ENCODE measurements around the gene ATP1A4. TPM values are rescaled to one million over a fixed set of nuclear protein-coding genes. Genes with fewer than 3 reads are reported as not detected.
A peak's percentile ranks its signal among the peaks of the same experiment; 100 is the strongest.

The ATP1A4 gene
- total and polyA plus RNA-seq, 9 of the 15 experiments (the other 6 are each of a cell fraction or from before 2014, with no cell fraction given): 0.07 TPM; not detected in 8

DNA sequence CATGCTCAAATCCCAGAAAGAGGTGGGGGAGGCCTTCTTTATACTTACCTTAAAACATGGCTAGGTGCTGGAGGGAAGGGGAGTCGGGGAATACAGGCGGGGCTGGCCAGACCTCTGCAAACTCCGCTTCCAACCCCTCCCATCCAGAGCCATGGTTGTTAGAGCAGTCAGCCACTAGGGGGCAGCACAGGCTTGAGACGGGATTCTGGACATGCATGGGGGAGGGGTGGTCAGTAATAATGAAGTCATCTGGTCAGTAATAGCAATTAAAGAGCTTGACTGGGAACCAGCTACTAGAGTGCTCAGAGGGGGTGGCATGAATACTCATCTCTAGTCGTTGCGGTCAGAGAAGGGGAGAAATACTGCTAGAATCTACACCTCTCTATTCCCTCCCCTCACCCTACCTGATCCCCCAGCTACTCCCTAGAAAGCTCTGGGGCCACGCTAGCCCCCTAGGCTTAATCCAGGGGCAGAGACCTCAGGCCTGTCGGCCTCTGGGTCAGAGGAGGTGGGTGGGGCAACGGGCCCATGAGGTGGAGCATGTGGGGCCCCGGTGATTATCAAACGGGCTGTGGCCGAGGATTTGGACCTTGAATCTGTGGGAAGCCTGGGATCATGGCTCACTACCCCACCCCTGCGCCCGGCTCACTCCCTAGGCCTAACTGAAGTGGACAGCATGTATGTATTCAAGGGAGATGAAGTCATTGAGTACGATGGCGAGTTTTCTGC, 41.9 kb downstream of the ATP1A4 start (continued):
- no peak for TF ChIP-seq RBM14 (IDR thresholded peaks at IDR 0.05; ENCODE audit: borderline replicate concordance, insufficient read depth, low read depth, low read length)
- no peak for TF ChIP-seq CAMTA2 (CRISPR knock-in tag; conservative IDR thresholded peaks at IDR 0.05)
- no peak for TF ChIP-seq NFIX (CRISPR knock-in tag; IDR thresholded peaks at IDR 0.05; ENCODE audit: low read depth)
- peak; percentile 33 to 92; a peak in 2 of 4 replicates for TF ChIP-seq MAZ (CRISPR knock-in tag; conservative IDR thresholded peaks at IDR 0.05 in 1 of 2, IDR thresholded peaks at IDR 0.05 in 1 of 2)
- no peak for TF ChIP-seq TSHZ1 (CRISPR knock-in tag; IDR thresholded peaks at IDR 0.05)
- TF ChIP-seq SMC3 (conservative IDR thresholded peaks at IDR 0.05; ENCODE audit: insufficient read depth, low read depth, low read length): peak; percentile 90
- TF ChIP-seq, protein P1, sequence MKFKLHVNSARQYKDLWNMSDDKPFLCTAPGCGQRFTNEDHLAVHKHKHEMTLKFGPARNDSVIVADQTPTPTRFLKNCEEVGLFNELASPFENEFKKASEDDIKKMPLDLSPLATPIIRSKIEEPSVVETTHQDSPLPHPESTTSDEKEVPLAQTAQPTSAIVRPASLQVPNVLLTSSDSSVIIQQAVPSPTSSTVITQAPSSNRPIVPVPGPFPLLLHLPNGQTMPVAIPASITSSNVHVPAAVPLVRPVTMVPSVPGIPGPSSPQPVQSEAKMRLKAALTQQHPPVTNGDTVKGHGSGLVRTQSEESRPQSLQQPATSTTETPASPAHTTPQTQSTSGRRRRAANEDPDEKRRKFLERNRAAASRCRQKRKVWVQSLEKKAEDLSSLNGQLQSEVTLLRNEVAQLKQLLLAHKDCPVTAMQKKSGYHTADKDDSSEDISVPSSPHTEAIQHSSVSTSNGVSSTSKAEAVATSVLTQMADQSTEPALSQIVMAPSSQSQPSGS (CRISPR knock-in tag; IDR thresholded peaks at IDR 0.05): peak; percentile 70; the same call in 1 of the 2 replicates
- no peak for TF ChIP-seq BCL6 (CRISPR knock-in tag; IDR thresholded peaks at IDR 0.05)
- no peak for TF ChIP-seq ZNF77 (CRISPR knock-in tag; IDR thresholded peaks at IDR 0.05)
- peak; percentile 85 for TF ChIP-seq REST (IDR thresholded peaks at IDR 0.05; ENCODE audit: borderline replicate concordance)
- TF ChIP-seq REST (CRISPR knock-in tag; IDR thresholded peaks at IDR 0.05; ENCODE audit: low read depth): no peak
- TF ChIP-seq DIDO1 (tag; IDR thresholded peaks at IDR 0.05; ENCODE audit: low read depth): no peak
- no peak for TF ChIP-seq ZBTB7A (IDR thresholded peaks at IDR 0.05; ENCODE audit: borderline replicate concordance, control insufficient read depth, low read depth, low read length)
- TF ChIP-seq HCFC1 (IDR thresholded peaks at IDR 0.05; ENCODE audit: low read depth, low read length): peak; percentile 38; the same call in 1 of the 2 replicates
- no peak for TF ChIP-seq SMARCA4 (IDR thresholded peaks at IDR 0.05)

All from K562 (cell line).